Epidermal melanocyte (primary cell): ENCODE data around the gene GPC5.
"Not testable (repeated sequence)": the region's sequence is repeated elsewhere in the genome, so short reads cannot be mapped to it uniquely, and the experiment has no call there.

Source experiments
- DNase-seq: peaks from one replicate; pipeline ENCODE4 v3.0.0; 2011; ENCODE audit warnings: low spot score; ENCODE audit not compliant: insufficient read length

Gene GPC5

GRCh38 chr13:92612892-92613291 is 1214.5 kb downstream of the GPC5 start:
- DNase-seq = no peak

GRCh38 chr13:92613921-92614320 is 1215.5 kb downstream of the GPC5 start:
- no peak for DNase-seq

- DNase-seq = no peak
These were observed 1223.6 kb downstream of the GPC5 start for GRCh38 chr13:92621985-92622384.

- no peak for DNase-seq
These were observed 1224.5 kb downstream of the GPC5 start for GRCh38 chr13:92622905-92623304.

- DNase-seq = no peak
These were observed 1227.9 kb downstream of the GPC5 start for GRCh38 chr13:92626274-92626673.

- DNase-seq = no peak
These were observed 1242.5 kb downstream of the GPC5 start for GRCh38 chr13:92640936-92641335.

- DNase-seq = no peak
These were observed 1250.9 kb downstream of the GPC5 start for GRCh38 chr13:92649140-92649813.

GRCh38 chr13:92656103-92656502 is 1257.7 kb downstream of the GPC5 start:
- DNase-seq = no peak

GRCh38 chr13:92656648-92657047 is 1258.2 kb downstream of the GPC5 start:
- DNase-seq = no peak

GRCh38 chr13:92657565-92657964 is 1259.1 kb downstream of the GPC5 start:
- DNase-seq = no peak

- DNase-seq = no peak
These were observed 1259.9 kb downstream of the GPC5 start for GRCh38 chr13:92658293-92658692.

GRCh38 chr13:92661406-92661805 is 1263.0 kb downstream of the GPC5 start:
- no peak for DNase-seq

- DNase-seq = no peak
These were observed 1269.7 kb downstream of the GPC5 start for GRCh38 chr13:92668157-92668556.

- no peak for DNase-seq
These were observed 1271.7 kb downstream of the GPC5 start for GRCh38 chr13:92670096-92670495.

- no peak for DNase-seq
These were observed 1273.4 kb downstream of the GPC5 start for GRCh38 chr13:92671821-92672220.

- no peak for DNase-seq
These were observed 1277.8 kb downstream of the GPC5 start for GRCh38 chr13:92676246-92676645.

- DNase-seq = no peak
These were observed 1279.2 kb downstream of the GPC5 start for GRCh38 chr13:92677571-92677970.

GRCh38 chr13:92679602-92680001 is 1281.2 kb downstream of the GPC5 start:
- DNase-seq = no peak

GRCh38 chr13:92681239-92681638 is 1282.8 kb downstream of the GPC5 start:
- DNase-seq = no peak

GRCh38 chr13:92682832-92683517 is 1284.6 kb downstream of the GPC5 start:
- no peak for DNase-seq

GRCh38 chr13:92694047-92694446 is 1295.6 kb downstream of the GPC5 start:
- no peak for DNase-seq

GRCh38 chr13:92695827-92696226 is 1297.4 kb downstream of the GPC5 start:
- DNase-seq = not testable (repeated sequence)

GRCh38 chr13:92716749-92717148 is 1318.3 kb downstream of the GPC5 start:
- no peak for DNase-seq
